HUES64 (cell line): ENCODE results near the gene CCDC34.

Source experiments
- H3K27ac ChIP-seq: 2 replicates; pipeline ENCODE4 v1.7.0; 2013; ENCODE audit warnings: low read depth, low read length, inconsistent platforms
- H3K27me3 ChIP-seq: 2 replicates; pipeline ENCODE4 v1.6.1; 2013; ENCODE audit warnings: mild to moderate bottlenecking, low read length; ENCODE audit not compliant: insufficient read depth
- H3K36me3 ChIP-seq: 2 replicates; pipeline ENCODE4 v1.6.1; 2013; ENCODE audit warnings: mild to moderate bottlenecking, low read length; ENCODE audit not compliant: insufficient read depth
- H3K4me1 ChIP-seq: 2 replicates; pipeline ENCODE4 v1.6.1; 2013; ENCODE audit warnings: mild to moderate bottlenecking, low read length, moderate library complexity; ENCODE audit not compliant: insufficient read depth
- H3K4me3 ChIP-seq: 2 replicates; pipeline ENCODE4 v1.5.1; 2013; ENCODE audit warnings: mild to moderate bottlenecking, low read length, moderate library complexity
- H3K9ac ChIP-seq: 2 replicates; pipeline ENCODE4 v1.6.1; 2013; ENCODE audit warnings: mild to moderate bottlenecking, low read depth, low read length
- H3K9me3 ChIP-seq: 2 replicates; pipeline ENCODE4 v1.6.1; 2013; ENCODE audit warnings: low read depth, low read length; ENCODE audit not compliant: insufficient read depth
- WGBS: fragments of 150-250, 120-280 bp; methylation state at CpG from one replicate; pipeline ENCODE4 v1.1.7; 2013; ENCODE audit warnings: missing lambda C conversion rate; 5-methylcytosine and 5-hydroxymethylcytosine counted together

CCDC34 gene

DNA sequence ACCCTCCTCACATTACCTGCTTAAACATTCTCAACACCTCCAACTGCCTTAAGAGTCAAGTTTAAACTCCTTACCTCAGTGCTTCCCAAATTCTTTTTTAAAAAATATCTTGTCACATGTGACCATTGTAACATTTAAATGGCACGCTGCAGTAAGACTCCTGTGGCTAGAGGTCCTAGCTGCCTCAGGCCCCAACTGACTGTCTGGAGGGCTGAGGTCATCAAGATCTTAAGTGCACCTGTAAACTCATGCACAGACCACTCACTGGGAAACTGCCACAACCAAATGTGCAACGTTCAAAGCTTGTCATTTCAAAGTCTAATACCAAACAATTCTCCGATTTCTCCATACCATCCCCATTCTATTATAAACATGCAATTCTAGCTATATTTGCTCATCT, 16.4 kb upstream of the CCDC34 start:
- H3K27ac ChIP-seq, result no peak overlapping the region
- no peak overlapping the region for H3K4me3 ChIP-seq
- no peak overlapping the region for H3K9ac ChIP-seq
- 90% methylated on average over 3 of the region's 3 CpGs for WGBS
- H3K4me1 ChIP-seq, result no peaks in the 10 kb centered on the region
- H3K36me3 ChIP-seq, result peaks cover 97% of the 10 kb centered on the region
- H3K27me3 ChIP-seq, result no peaks in the 10 kb centered on the region
- no peaks in the 10 kb centered on the region for H3K9me3 ChIP-seq

- no peak overlapping the region for H3K4me3 ChIP-seq
- no peaks in the 10 kb centered on the region for H3K27me3 ChIP-seq
- H3K9me3 ChIP-seq, result no peaks in the 10 kb centered on the region
- no peak overlapping the region for H3K27ac ChIP-seq
- no peak overlapping the region for H3K9ac ChIP-seq
- no peaks in the 10 kb centered on the region for H3K4me1 ChIP-seq
- peaks cover 99% of the 10 kb centered on the region for H3K36me3 ChIP-seq
- WGBS, result 95% methylated on average over 2 of the region's 2 CpGs
Measured at GRCh38 chr11:27375370-27375769, 12.4 kb upstream of the CCDC34 start.

DNA sequence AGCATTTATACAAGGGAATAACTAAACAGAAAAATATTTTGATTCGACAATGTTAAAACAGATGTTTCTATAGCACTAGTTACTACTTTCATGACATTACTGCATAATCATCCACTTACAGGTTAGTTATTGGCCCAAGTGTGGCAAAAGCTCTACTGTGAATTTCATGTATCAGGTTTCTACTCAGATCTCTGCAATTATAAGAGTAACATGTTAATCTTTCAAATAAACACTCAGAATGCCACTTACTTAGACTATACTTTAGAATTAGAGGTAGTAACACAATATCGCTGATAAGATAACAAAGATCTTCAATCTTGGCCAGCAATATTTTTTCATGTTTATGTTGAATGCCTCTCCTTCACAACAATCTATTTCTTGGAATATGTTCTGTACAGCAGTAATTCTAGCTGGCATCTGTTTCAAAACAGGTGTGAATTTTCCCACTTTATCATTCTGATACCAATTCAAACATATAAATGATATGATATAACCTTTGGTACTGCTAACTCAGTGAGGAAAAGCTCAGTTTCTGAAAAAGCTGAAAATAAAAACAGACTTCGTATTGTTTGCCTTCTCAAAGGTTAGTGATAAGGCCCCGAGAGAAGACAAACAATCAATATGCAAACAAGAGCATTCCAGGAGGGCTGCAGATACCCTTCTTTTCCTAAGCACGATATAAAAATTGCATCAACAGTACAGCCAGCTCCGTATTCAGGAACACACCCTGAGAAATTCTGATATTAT, 11.0 kb upstream of the CCDC34 start:
- H3K4me1 ChIP-seq, result no peaks in the 10 kb centered on the region
- no peak overlapping the region for H3K9ac ChIP-seq
- peaks cover 99% of the 10 kb centered on the region for H3K36me3 ChIP-seq
- H3K9me3 ChIP-seq, result no peaks in the 10 kb centered on the region
- WGBS, result 94% methylated on average over 5 of the region's 6 CpGs
- H3K4me3 ChIP-seq, result no peak overlapping the region
- no peaks in the 10 kb centered on the region for H3K27me3 ChIP-seq
- H3K27ac ChIP-seq, result no peak overlapping the region

DNA sequence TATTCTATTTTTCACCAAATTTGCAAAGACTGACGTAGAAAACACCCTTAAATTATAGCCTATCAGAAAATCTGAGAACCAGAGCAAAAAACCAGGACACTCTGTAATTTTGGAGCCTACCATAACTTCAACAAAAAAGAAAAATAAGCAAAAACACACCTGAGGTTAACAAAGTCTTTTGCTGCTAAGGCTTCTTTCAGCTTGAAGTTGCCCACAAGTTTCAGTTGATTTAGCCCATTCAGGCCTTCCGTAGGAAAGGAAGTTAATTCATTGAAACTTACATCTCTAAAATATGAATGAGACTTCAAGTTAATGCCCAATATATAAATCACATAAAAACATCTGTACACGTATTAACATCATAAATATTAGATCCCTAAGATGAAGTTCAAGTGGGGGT, 10.4 kb upstream of the CCDC34 start:
- Histone ChIP-seq H3K36me3 (peaks cover 99% of the 10 kb centered on the region), H3K27me3 (no peaks in the 10 kb centered on the region), H3K9ac (no peak overlapping the region), H3K27ac (no peak overlapping the region), H3K4me1 (no peaks in the 10 kb centered on the region), H3K9me3 (no peaks in the 10 kb centered on the region), H3K4me3 (no peak overlapping the region)
- 100% methylated on average over 2 of the region's 3 CpGs for WGBS

GRCh38 chr11:27372164-27372563, 9.1 kb upstream of the CCDC34 start:
- H3K36me3 ChIP-seq, result peaks cover 99% of the 10 kb centered on the region

GRCh38 chr11:27371489-27371888, 8.5 kb upstream of the CCDC34 start:
- Histone ChIP-seq H3K27ac (no peak overlapping the region), H3K9ac (no peak overlapping the region), H3K4me3 (no peak overlapping the region), H3K27me3 (no peaks in the 10 kb centered on the region), H3K4me1 (no peaks in the 10 kb centered on the region), H3K36me3 (peaks cover 94% of the 10 kb centered on the region), H3K9me3 (no peaks in the 10 kb centered on the region)

More at GRCh38 chr11:27372164-27372563, 9.1 kb upstream of the CCDC34 start:
- 95% methylated on average over 2 of the region's 2 CpGs for WGBS
- H3K27ac ChIP-seq, result no peak overlapping the region
- no peak overlapping the region for H3K9ac ChIP-seq
- no peaks in the 10 kb centered on the region for H3K4me1 ChIP-seq
- H3K27me3 ChIP-seq, result no peaks in the 10 kb centered on the region
- no peaks in the 10 kb centered on the region for H3K9me3 ChIP-seq
- no peak overlapping the region for H3K4me3 ChIP-seq

- H3K9me3 ChIP-seq, result no peaks in the 10 kb centered on the region
- 85% methylated on average over 2 of the region's 2 CpGs for WGBS
- H3K4me3 ChIP-seq, result no peak overlapping the region
- no peak overlapping the region for H3K27ac ChIP-seq
- no peaks in the 10 kb centered on the region for H3K27me3 ChIP-seq
- no peaks in the 10 kb centered on the region for H3K4me1 ChIP-seq
- H3K36me3 ChIP-seq, result peaks cover 83% of the 10 kb centered on the region
- no peak overlapping the region for H3K9ac ChIP-seq
Measured at GRCh38 chr11:27370374-27370773, 7.4 kb upstream of the CCDC34 start.

- Histone ChIP-seq H3K27me3 (no peaks in the 10 kb centered on the region), H3K9me3 (no peaks in the 10 kb centered on the region), H3K36me3 (peaks cover 59% of the 10 kb centered on the region), H3K4me1 (0 out of 2 replicates have a peak, but pooled peaks cover 6% of the 10 kb centered on the region), H3K27ac (no peak overlapping the region), H3K9ac (no peak overlapping the region), H3K4me3 (no peak overlapping the region)
- 95% methylated on average over 10 of the region's 10 CpGs for WGBS
Measured at GRCh38 chr11:27367881-27368280, 4.9 kb upstream of the CCDC34 start.

- peaks cover 17% of the 10 kb centered on the region for H3K4me1 ChIP-seq
- H3K9me3 ChIP-seq, result no peaks in the 10 kb centered on the region
- no peaks in the 10 kb centered on the region for H3K27me3 ChIP-seq
- H3K4me3 ChIP-seq, result peak overlapping the region; percentile 82
- peak overlapping the region; percentile 62; the same call in 1 of the 2 replicates for H3K27ac ChIP-seq
- peak overlapping the region; percentile 32; the same call in 1 of the 2 replicates for H3K9ac ChIP-seq
- 61% methylated on average over 13 of the region's 13 CpGs for WGBS
- H3K36me3 ChIP-seq, result peaks cover 16% of the 10 kb centered on the region
Measured at GRCh38 chr11:27363576-27364117, 632 bp upstream of the CCDC34 start.

GRCh38 chr11:27361649-27362431, 1.2 kb downstream of the CCDC34 start:
- Histone ChIP-seq H3K27ac (no peak overlapping the region), H3K9me3 (no peaks in the 10 kb centered on the region), H3K4me3 (peak overlapping the region; percentile 82), H3K9ac (peak overlapping the region; percentile 77; the same call in 1 of the 2 replicates), H3K36me3 (no peaks in the 10 kb centered on the region), H3K4me1 (peaks cover 17% of the 10 kb centered on the region), H3K27me3 (no peaks in the 10 kb centered on the region)
- WGBS, result 88% methylated on average over 8 of the region's 8 CpGs

GRCh38 chr11:27358296-27358695, 4.7 kb downstream of the CCDC34 start:
- H3K4me3 ChIP-seq, result no peak overlapping the region
- H3K9me3 ChIP-seq, result no peaks in the 10 kb centered on the region
- H3K27ac ChIP-seq, result no peak overlapping the region
- peaks cover 32% of the 10 kb centered on the region for H3K4me1 ChIP-seq
- H3K9ac ChIP-seq, result no peak overlapping the region
- 88% methylated on average over 1 of the region's 1 CpG for WGBS
- H3K36me3 ChIP-seq, result peaks cover 3% of the 10 kb centered on the region; the same call in 1 of the 2 replicates
- H3K27me3 ChIP-seq, result no peaks in the 10 kb centered on the region
